K562 (cell line): ENCODE measurements around the gene MXD3. TPM values are rescaled to one million over a fixed set of nuclear protein-coding genes. Genes with fewer than 3 reads are reported as not detected.

Source experiments
- CCAR2 ChIP-seq: fragments of 200-400 bp; formaldehyde crosslinking; IDR thresholded peaks from 2 replicates; pipeline ENCODE4 v1.6.1; 2017; ENCODE audit warnings: mild to moderate bottlenecking, low read depth, low read length
- CXXC5 ChIP-seq: fragments of 250-450 bp; sonication (Bioruptor Pico); IDR thresholded peaks from 2 replicates; pipeline ENCODE4 v1.8.0; 2022; ENCODE audit warnings: inconsistent platforms, mild to moderate bottlenecking, moderate library complexity
- FOXA3 ChIP-seq, 2 experiments: fragments of 450-650 bp in 1 of 2; sonication (generic) in 1 of 2; formaldehyde crosslinking; IDR thresholded peaks in 1 of 2; conservative IDR thresholded peaks in 1 of 2; 2 replicates each; pipeline versions ENCODE4 v1.4.0 to v1.8.0; 2020 to 2022; ENCODE audit warnings: mild to moderate bottlenecking in 2 of 2, missing genetic modification reagents in 1 of 2
- GTF3C2 ChIP-seq: IDR thresholded peaks from 3 replicates; pipeline ENCODE4 v1.6.1; 2011; ENCODE audit warnings: borderline replicate concordance, mild to moderate bottlenecking, moderate library complexity; ENCODE audit not compliant: insufficient read length; ENCODE audit errors: extremely low read depth
- HDGF ChIP-seq: fragments of 450-650 bp; IDR thresholded peaks from 2 replicates; pipeline ENCODE4 v1.6.1; 2016
- NKRF ChIP-seq: fragments of 450-650 bp; IDR thresholded peaks from 2 replicates; pipeline ENCODE4 v1.6.1; 2016; ENCODE audit warnings: borderline replicate concordance
- SRSF3 ChIP-seq: fragments of 200-400 bp; formaldehyde crosslinking; IDR thresholded peaks from 2 replicates; pipeline ENCODE4 v1.6.1; 2016; ENCODE audit warnings: mild to moderate bottlenecking, low read length, moderate library complexity; ENCODE audit not compliant: insufficient read depth
- XRCC5 ChIP-seq: fragments of 200-400 bp; formaldehyde crosslinking; IDR thresholded peaks from 2 replicates; pipeline ENCODE4 v1.6.1; 2017; ENCODE audit warnings: low read depth, mild to moderate bottlenecking, low read length
- ZKSCAN8 ChIP-seq: fragments of 200-800 bp; sonication (Bioruptor generic); IDR thresholded peaks from 2 replicates; pipeline ENCODE4 v1.6.1; 2016; ENCODE audit warnings: missing genetic modification characterization, missing compliant biosample characterization
- ZNF407 ChIP-seq: fragments of 450-650 bp; IDR thresholded peaks from 2 replicates; pipeline ENCODE4 v1.6.1; 2016; ENCODE audit warnings: low read depth
- polyA plus RNA-seq, 8 experiments: library from polyadenylated mRNA; depleted of rRNA in 4 of 8; stranded (reverse) in 5 of 8; unstranded in 3 of 8; fragments of >200 nt; fragmentation: Nextera tagmentation in 2 of 8; fragmentation: Illumina TruSeq in 1 of 8; extraction: Ambion mirVana in 2 of 8; extraction: Trizol in 1 of 8; gene quantifications; 2 replicates each; pipeline versions ENCODE4 v1.2.1 to v1.2.3, GENCODE V29; 2011 to 2014; ENCODE audit warnings: inconsistent platforms in 1 of 8, missing spikeins in 1 of 8
- total RNA-seq, 7 experiments: library from RNA; depleted of rRNA in 6 of 7; stranded (reverse); fragments of >200 nt in 6 of 7; fragmentation: Illumina TruSeq in 2 of 7; extraction: Trizol in 2 of 7; gene quantifications; 2 replicates each; pipeline versions ENCODE4 v1.2.1 to v1.2.3, GENCODE V29; 2011 to 2021; ENCODE audit warnings: low replicate concordance in 1 of 7
- TF ChIP-seq, protein P1 (sequence below), 3 experiments: fragments of 200-800 bp in 1 of 3; sonication (Bioruptor generic) in 1 of 3; sonication (generic) in 1 of 3; formaldehyde crosslinking in 1 of 3; IDR thresholded peaks; 2 replicates each; pipeline versions ENCODE4 v1.6.1 to v1.8.0; 2016 to 2022; ENCODE audit warnings: mild to moderate bottlenecking in 2 of 3, missing compliant biosample characterization in 2 of 3, missing genetic modification characterization in 2 of 3, missing genetic modification reagents in 1 of 3

The MXD3 gene
- total and polyA plus RNA-seq, 9 of the 15 experiments (the other 6 are each of a cell fraction or from before 2014, with no cell fraction given) = 0.28 to 24.8 (median 4.5) TPM

GRCh38 chr5:177300236-177300880, 11.3 kb downstream of the MXD3 start (continued):
- TF ChIP-seq NKRF (no peak), CXXC5 (peak; percentile 24; the same call in 1 of the 2 replicates), ZKSCAN8 (CRISPR knock-in tag) (no peak), GTF3C2 (no peak), ZNF407 (no peak), SRSF3 (no peak), FOXA3 (CRISPR knock-in tag; conservative IDR thresholded peaks at IDR 0.05 in 1 of 2, IDR thresholded peaks at IDR 0.05 in 1 of 2) (no peak), HDGF (no peak), XRCC5 (0 out of 2 replicates have a peak, but pooled peaks have one; percentile 63), CCAR2 (no peak)
- TF ChIP-seq, protein P1, sequence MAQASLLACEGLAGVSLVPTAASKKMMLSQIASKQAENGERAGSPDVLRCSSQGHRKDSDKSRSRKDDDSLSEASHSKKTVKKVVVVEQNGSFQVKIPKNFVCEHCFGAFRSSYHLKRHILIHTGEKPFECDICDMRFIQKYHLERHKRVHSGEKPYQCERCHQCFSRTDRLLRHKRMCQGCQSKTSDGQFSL (CRISPR knock-in tag; IDR thresholded peaks at IDR 0.05) = no peak
- TF ChIP-seq, protein P1 (tag; IDR thresholded peaks at IDR 0.05) = no peak
